GM10248 (cell line): ENCODE data around the gene ADGRF1.

ENCODE experiments used
- CTCF ChIA-PET: fragments of 300-600 bp; sonication (Branson Sonifier 250); formaldehyde crosslinking; extraction: SDS; loops from one replicate; lab custom pipeline; 2021; ENCODE audit warnings: antibody characterized with exemption; lab: Yijun Ruan, JAX
- POLR2A ChIA-PET: fragments of 350-650 bp; sonication (Branson Sonifier 250); formaldehyde crosslinking; extraction: SDS; loops from one replicate; lab custom pipeline; 2020; ENCODE audit warnings: antibody characterized with exemption; lab: Yijun Ruan, JAX
- DNase-seq: peaks from one replicate; pipeline ENCODE4 v3.0.0; 2012; ENCODE audit errors: extremely low spot score
- TF ChIP-seq, protein P1 (sequence below): IDR thresholded peaks from 2 replicates; pipeline ENCODE4 v1.5.1; 2012; ENCODE audit warnings: mild to moderate bottlenecking, low read depth; ENCODE audit errors: extremely low read depth, missing control alignments, control extremely low read depth

The ADGRF1 gene

DNA sequence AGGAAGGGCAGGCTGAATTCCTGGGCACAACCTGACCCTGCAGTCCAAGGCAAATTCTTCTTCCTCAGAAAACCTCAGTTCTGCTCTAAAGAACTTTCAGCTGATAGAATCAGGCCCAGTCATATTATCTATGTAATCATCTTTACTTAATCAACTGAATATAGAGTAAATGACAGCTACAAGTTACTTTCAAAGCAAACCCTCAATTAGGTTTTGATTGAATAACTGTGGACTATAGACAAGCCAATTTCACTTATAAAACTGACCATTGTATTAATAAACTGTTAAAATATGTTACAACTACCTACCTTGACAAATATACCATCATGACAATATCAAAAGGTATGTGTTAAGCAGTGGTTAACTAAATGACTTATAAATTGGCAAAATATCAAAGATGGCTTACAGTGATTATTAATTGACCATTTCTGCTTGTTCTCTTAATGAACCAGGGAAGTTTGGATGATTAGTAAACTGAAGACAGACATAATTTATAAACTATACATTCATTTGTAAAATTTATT lies 74.2 kb downstream of the ADGRF1 start:
- CTCF ChIA-PET, result no interaction called here
- POLR2A ChIA-PET, result no interaction called here

DNA sequence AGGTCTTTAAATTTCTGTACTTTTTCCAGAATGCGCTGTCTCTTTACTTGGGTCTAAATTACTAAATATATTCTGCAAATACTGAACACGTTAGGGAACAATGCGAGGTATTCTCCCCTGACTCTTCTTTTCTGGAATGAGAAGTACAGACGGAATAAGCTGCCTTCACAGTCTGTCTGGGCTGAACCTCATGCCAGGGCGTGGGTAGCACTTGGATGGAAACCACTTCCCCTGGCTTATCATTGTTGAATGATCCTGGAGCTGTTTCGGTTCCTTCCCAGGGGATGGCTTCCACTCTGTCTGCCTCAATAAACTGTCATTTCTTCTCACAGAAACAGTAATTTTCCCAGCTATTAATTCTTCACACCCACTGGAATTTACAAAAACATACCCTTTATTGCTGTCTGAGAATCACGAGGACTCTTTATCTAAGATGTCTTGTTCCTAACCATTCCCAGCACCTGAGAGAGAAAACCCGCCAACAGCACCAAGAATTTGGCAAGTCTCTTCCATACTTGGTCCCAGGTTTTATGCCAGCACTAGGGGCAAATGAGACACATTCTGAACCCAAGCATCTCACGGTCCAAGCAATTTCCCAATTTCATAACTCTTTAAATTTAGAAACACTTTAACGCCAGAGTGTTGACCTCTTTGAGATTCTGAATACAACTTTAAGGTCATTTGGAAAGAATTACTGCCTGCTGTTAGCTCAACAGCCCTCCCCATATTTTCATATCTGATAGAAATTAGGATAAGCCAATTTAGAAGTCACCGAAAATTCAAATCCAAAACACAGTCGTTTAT lies 77.2 kb downstream of the ADGRF1 start:
- POLR2A ChIA-PET, result no interaction called here
- no peak for DNase-seq
- CTCF ChIA-PET, result interaction anchor here (1.6 kb wide), 1 partner anchor 12 kb away, joined by 4 read pairs; no protein-coding TSS in a partner anchor
- TF ChIP-seq, protein P1, sequence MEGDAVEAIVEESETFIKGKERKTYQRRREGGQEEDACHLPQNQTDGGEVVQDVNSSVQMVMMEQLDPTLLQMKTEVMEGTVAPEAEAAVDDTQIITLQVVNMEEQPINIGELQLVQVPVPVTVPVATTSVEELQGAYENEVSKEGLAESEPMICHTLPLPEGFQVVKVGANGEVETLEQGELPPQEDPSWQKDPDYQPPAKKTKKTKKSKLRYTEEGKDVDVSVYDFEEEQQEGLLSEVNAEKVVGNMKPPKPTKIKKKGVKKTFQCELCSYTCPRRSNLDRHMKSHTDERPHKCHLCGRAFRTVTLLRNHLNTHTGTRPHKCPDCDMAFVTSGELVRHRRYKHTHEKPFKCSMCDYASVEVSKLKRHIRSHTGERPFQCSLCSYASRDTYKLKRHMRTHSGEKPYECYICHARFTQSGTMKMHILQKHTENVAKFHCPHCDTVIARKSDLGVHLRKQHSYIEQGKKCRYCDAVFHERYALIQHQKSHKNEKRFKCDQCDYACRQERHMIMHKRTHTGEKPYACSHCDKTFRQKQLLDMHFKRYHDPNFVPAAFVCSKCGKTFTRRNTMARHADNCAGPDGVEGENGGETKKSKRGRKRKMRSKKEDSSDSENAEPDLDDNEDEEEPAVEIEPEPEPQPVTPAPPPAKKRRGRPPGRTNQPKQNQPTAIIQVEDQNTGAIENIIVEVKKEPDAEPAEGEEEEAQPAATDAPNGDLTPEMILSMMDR, result no peak

More for the DNA sequence above, 74.2 kb downstream of the ADGRF1 start:
- DNase-seq, result no peak
- TF ChIP-seq, protein P1, result no peak

DNA sequence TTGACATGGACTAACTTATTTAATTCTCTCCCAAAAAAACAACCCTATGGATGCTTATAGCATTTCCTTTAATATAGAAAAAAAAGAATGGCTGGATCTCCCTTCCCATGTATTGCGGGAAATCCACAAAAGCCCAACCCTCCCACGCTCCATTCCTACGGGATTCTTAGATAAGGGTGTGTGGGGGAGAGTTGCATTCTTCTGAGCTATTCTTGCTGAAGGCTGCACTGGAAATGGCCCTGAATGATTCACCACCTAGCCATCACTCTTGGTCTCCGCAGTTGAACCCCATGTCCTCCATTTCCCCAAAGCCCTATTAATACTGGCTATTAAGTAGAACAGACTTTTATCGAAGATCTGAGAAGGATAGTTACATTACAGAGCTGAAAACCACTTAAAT lies 78.5 kb downstream of the ADGRF1 start:
- TF ChIP-seq, protein P1, result no peak
- CTCF ChIA-PET, result interaction anchor here (1.5 to 1.6 kb wide), 2 partner anchors 13 to 15 kb away, joined by 3 to 4 read pairs; no protein-coding TSS in a partner anchor
- DNase-seq, result no peak

DNA sequence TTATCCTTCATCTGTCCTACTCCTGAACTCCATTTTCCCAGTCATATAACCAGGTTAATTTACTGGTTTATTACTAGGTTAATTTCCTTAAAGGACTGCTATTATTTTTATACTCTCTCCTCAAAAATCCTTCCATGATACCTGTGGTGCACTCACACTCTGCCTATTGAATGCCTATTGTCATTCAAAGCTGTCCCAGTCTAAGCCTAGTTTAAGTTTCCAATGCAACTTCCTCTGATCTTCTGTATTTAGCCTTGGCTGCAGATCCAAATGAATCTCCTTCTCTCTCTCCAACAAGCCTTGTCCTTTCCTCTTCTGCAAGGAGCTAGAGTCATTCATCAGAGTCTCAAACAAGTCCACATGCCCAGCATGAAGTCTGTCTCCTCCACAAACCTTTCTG lies 79.1 kb downstream of the ADGRF1 start:
- TF ChIP-seq, protein P1, result no peak
- POLR2A ChIA-PET, result no interaction called here
- CTCF ChIA-PET, result interaction anchor here (1.5 kb wide), 1 partner anchor 14 kb away, joined by 3 read pairs; no protein-coding TSS in a partner anchor

More for the DNA sequence above, 78.5 kb downstream of the ADGRF1 start:
- POLR2A ChIA-PET, result no interaction called here

DNA sequence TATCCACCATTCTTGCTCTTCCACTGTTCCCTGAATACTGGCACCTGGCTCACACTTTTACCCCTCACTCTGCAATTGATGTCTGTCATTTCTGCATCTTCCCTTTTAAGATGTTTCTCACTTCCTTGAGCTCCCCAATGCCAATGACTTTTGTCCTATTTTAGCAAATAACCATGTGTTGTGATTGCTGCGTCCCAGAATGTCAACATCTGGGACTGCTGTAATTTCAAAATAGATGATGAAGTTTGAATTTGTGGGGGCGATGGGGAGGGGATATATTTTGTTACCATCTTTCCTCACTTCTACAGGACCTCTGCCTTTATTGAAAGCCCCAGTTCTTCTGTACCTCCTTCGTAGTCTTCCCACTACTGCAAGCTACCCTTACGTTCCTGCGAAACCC lies 80.4 kb downstream of the ADGRF1 start:
- no peak for DNase-seq
- ChIA-PET POLR2A (no interaction called here), CTCF (interaction anchor here (1.1 to 1.7 kb wide), 2 partner anchors 11 to 61 kb away, joined by 3 to 4 read pairs; no protein-coding TSS in a partner anchor)
- TF ChIP-seq, protein P1, result no peak

More for the DNA sequence above, 79.1 kb downstream of the ADGRF1 start:
- no peak for DNase-seq

DNA sequence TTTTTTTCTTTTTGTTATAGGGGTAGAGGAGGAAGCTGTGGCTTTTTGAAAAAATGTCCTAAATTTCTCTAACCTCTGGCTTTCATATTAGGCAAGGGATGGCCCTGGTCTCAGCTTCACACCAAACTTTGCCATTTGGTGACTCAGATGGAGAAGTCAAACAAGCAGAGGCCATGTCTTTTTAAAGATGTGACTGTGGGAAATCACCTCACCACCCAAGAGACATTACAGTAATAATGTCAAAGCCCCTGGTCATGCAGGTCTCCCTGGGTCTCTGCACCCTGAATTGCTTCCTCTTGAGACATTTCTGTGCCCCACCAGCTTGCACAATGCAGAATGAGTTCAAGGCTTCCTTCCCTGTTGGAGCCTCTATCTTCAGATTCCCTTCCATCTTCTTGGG lies 80.9 kb downstream of the ADGRF1 start:
- ChIA-PET POLR2A (no interaction called here), CTCF (interaction anchor here (1.1 to 1.7 kb wide), 2 partner anchors 10 to 61 kb away, joined by 3 to 4 read pairs; no protein-coding TSS in a partner anchor)
- DNase-seq, result no peak
- TF ChIP-seq, protein P1, result no peak
